Mesothelial cell of epicardium (in vitro differentiated cells): ENCODE measurements around the gene SLC29A1. TPM values are rescaled to one million over a fixed set of nuclear protein-coding genes. Genes with fewer than 3 reads are reported as not detected.

Source experiments
- DNase-seq, 2 experiments: peaks; one replicate each; pipeline ENCODE4 v3.0.0; 2021; ENCODE audit warnings: low spot score in 2 of 2; ENCODE audit not compliant: unreplicated experiment in 2 of 2
- H3K27ac Mint-ChIP-seq: 2 replicates; pipeline ENCODE4 v1.8.0; 2021; ENCODE audit warnings: mixed read lengths
- H3K27me3 Mint-ChIP-seq: 2 replicates; pipeline ENCODE4 v1.8.0; 2021; ENCODE audit warnings: low read depth, mixed read lengths
- H3K36me3 Mint-ChIP-seq: 2 replicates; pipeline ENCODE4 v1.8.0; 2021; ENCODE audit warnings: mixed read lengths
- H3K4me1 Mint-ChIP-seq: 2 replicates; pipeline ENCODE4 v1.8.0; 2021; ENCODE audit warnings: mixed read lengths
- H3K4me3 Mint-ChIP-seq: 2 replicates; pipeline ENCODE4 v1.8.0; 2021; ENCODE audit warnings: mild to moderate bottlenecking, moderate library complexity, mixed read lengths
- H3K9me3 Mint-ChIP-seq: 2 replicates; pipeline ENCODE4 v1.8.0; 2021; ENCODE audit warnings: mixed read lengths
- CTCF ChIP-seq: fragments of 200-600 bp; sonication (generic); IDR thresholded peaks from one replicate; pipeline ENCODE4 v1.5.0; 2021; ENCODE audit warnings: antibody characterized with exemption; ENCODE audit not compliant: unreplicated experiment
- total RNA-seq: library from RNA; stranded (reverse); gene quantifications from 3 replicates; pipeline ENCODE4 v1.2.1, GENCODE V29; 2021

The SLC29A1 gene
- 13.2 to 13.9 TPM (median 13.9 TPM) in 3 replicates for total RNA-seq

DNA sequence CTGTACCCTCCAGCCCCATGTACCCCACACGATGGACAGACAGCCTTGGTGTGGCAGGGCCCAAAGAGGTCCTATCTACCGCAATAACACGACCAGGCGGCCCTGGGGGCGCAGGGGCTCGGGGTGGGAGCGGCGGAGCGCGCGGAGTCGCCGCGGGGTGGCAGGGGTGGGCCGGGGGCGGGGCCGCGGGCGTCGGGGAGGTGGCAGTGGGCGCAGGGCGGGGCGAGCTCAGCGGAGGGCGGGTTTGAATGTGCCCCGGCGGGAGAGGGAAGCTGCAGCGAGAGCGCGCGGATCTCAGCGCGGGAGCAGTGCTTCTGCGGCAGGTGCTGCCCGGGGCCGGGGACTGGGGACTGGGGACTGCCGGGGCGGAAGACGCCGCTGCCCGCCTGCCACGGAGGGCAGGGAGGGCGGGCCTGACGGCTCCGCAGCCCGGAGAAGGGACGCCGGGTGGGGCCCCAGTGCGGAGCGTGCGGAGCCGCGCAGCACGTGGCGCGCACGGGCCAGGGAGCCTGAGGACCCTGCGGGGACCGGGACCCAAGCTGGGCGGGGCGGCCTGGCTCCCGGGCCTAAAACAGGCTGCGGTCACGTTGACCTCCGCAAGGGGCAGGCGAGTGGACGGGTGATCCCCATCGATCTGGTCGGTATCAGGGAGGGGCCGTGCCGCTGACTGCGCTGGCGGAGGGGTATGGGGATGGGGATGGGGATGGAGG is at the start of gene SLC29A1:
TSS of gene SLC29A1 (plus strand) at position 277 of the 710 bp plus-strand sequence. CDS start 3,719 bp downstream, outside the sequence.
- Mint-ChIP-seq H3K27ac (peak within 1 kb of the TSS; percentile 30), H3K4me1 (peaks cover 56% of the 10 kb centered on the region), H3K9me3 (no peaks in the 10 kb centered on the region), H3K4me3 (peak within 1 kb of the TSS; percentile 66), H3K36me3 (no peaks in the 10 kb centered on the region), H3K27me3 (peaks cover 21% of the 10 kb centered on the region)
- TF ChIP-seq CTCF, result no peak
- peak; percentile 44 to 64 for DNase-seq

GRCh38 chr6:44176130-44176761 is 47.1 kb upstream of the SLC29A1 start:
- Mint-ChIP-seq H3K27me3 (peaks cover 4% of the 10 kb centered on the region), H3K4me1 (no peaks in the 10 kb centered on the region), H3K9me3 (no peaks in the 10 kb centered on the region), H3K36me3 (no peaks in the 10 kb centered on the region), H3K4me3 (no peak overlapping the region), H3K27ac (no peak overlapping the region)
- no peak for DNase-seq
- TF ChIP-seq CTCF, result no peak

GRCh38 chr6:44176762-44177509 is 46.5 kb upstream of the SLC29A1 start:
- no peak overlapping the region for H3K4me3 Mint-ChIP-seq

DNA sequence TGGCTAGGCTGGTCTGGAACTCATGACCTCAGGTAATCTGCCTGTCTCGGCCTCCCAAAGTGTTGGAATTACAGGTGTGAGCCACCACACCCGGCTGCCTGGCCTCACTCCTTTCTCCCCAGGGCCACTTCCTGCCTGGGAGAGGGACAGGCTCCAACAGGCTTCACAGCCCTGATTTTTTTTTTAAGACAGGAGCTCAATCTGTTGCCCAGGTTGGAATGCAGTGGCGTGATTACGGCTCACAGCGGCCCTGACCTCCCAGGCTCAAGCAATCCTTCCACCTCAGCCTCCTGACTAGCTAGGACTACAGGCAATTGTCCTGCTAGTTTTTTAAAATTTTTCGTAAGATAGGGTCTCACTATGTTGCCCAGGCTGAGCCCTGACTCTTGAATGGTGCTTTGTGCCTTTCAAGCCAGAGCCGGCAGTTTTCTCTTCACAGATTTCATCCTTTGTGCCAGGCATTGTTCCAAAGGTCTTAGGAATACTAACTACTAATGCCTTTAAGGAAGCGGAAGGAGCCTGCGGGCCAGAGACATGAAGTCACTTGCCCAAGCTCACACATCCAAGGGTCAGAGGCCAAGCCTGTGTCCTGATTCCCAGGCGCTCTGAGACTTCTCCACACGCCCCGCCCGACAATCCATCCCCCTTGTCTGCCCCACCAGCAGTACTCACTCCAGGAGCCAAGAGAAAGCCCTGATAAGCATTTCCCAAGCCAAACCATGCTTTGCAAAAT is 45.5 kb upstream of the SLC29A1 start:
- TF ChIP-seq CTCF, result no peak
- no peaks in the 10 kb centered on the region for H3K4me1 Mint-ChIP-seq
- no peaks in the 10 kb centered on the region for H3K27me3 Mint-ChIP-seq
- H3K36me3 Mint-ChIP-seq, result no peaks in the 10 kb centered on the region
- no peaks in the 10 kb centered on the region for H3K9me3 Mint-ChIP-seq
- DNase-seq, result no peak
- H3K4me3 Mint-ChIP-seq, result no peak overlapping the region
- H3K27ac Mint-ChIP-seq, result peak overlapping the region; percentile 26

More at GRCh38 chr6:44176762-44177509, 46.5 kb upstream of the SLC29A1 start:
- no peak overlapping the region for H3K27ac Mint-ChIP-seq
- H3K27me3 Mint-ChIP-seq, result peaks cover 2% of the 10 kb centered on the region
- no peaks in the 10 kb centered on the region for H3K9me3 Mint-ChIP-seq
- H3K36me3 Mint-ChIP-seq, result no peaks in the 10 kb centered on the region
- no peak for TF ChIP-seq CTCF
- DNase-seq, result no peak
- H3K4me1 Mint-ChIP-seq, result no peaks in the 10 kb centered on the region

DNA sequence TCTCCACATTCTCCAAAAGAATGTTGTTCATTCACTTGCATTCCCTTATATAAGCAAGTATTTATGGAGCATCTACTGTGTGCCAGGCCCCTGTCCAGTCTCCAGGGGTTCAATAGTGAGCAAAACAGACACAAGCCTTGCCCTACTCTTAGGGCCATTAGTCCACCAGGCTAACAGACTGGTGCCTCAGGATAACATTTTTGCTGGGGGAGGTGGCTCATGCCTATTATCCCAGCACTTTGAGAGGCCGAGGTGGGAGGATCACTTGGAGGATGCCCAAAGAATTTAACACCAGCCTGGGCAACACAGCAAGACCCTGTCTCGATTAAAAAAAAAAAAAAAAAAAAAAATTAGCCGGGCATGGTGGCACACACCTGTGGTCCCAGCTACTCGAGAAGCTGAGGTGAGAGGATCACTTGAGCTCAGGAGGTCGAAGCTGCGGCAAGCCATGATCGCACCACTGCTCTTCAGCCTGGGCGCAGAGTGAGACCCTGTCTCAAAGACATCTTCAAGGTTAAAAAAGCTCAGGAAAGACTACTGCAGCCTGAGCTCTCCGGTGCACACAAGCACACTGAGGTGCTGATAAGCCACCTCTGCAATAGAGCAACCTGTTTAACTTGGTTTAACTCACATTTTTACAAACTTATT is 44.8 kb upstream of the SLC29A1 start:
- H3K4me1 Mint-ChIP-seq, result no peaks in the 10 kb centered on the region
- no peak overlapping the region for H3K4me3 Mint-ChIP-seq
- TF ChIP-seq CTCF, result no peak
- H3K27ac Mint-ChIP-seq, result peak overlapping the region; percentile 4
- no peaks in the 10 kb centered on the region for H3K9me3 Mint-ChIP-seq
- no peak for DNase-seq
- H3K36me3 Mint-ChIP-seq, result no peaks in the 10 kb centered on the region
- H3K27me3 Mint-ChIP-seq, result no peaks in the 10 kb centered on the region
